GM12874 (cell line): ENCODE results near the gene ARMC2.

ENCODE experiments used
- TF ChIP-seq, protein P1 (sequence below): IDR thresholded peaks from 2 replicates; pipeline ENCODE4 v1.5.1; 2011; ENCODE audit warnings: low read depth, mild to moderate bottlenecking, control low read depth, low read length, moderate library complexity; ENCODE audit not compliant: insufficient read depth

ARMC2 gene

DNA sequence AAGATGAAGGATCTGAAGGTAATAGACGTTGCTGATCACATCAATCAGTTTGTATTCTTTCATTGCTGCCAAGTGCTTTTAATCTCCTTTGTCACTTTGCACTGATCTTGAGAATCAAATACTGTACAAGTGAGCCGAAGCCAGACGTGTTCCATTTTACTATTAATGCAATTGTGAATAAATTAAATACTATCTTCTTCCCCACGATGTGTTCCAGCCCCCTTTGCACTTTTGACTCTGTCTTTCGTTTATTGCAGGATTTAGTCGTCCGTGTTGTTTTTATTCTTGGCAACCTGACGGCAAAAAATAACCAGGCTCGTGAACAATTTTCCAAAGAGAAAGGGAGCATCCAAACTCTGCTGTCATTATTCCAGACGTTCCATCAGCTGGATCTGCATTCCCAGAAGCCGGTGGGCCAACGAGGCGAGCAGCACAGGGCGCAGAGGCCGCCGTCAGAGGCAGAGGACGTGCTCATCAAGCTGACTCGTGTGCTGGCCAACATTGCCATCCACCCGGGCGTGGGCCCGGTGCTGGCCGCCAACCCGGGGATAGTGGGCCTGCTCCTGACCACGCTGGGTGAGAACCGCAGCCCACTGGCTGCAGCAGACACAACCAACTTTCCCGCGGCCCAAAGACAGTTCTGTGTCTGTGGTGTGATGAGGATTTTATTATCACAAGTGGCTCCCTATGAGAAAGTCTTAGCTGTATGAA, 104.7 kb downstream of the ARMC2 start:
- TF ChIP-seq, protein P1, sequence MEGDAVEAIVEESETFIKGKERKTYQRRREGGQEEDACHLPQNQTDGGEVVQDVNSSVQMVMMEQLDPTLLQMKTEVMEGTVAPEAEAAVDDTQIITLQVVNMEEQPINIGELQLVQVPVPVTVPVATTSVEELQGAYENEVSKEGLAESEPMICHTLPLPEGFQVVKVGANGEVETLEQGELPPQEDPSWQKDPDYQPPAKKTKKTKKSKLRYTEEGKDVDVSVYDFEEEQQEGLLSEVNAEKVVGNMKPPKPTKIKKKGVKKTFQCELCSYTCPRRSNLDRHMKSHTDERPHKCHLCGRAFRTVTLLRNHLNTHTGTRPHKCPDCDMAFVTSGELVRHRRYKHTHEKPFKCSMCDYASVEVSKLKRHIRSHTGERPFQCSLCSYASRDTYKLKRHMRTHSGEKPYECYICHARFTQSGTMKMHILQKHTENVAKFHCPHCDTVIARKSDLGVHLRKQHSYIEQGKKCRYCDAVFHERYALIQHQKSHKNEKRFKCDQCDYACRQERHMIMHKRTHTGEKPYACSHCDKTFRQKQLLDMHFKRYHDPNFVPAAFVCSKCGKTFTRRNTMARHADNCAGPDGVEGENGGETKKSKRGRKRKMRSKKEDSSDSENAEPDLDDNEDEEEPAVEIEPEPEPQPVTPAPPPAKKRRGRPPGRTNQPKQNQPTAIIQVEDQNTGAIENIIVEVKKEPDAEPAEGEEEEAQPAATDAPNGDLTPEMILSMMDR: no peak

DNA sequence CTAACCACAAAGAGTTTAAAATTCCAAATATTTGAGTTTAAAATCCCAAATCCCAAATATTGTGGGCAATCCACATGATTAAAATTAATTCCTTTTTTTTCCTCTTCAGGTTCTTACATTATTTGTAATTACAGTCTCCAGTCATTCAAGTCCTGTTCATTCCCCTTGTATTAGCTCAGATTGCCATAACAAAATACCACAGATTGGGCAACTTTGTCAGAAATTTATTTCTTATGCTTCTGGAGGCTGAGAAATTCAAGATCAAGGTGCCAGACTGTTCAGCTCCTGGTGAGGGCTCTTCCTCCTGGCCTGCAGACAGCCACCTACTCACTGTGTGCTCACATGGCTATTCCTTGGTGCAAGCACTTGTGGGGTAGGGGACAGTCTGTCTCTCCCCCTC, 105.5 kb downstream of the ARMC2 start:
- TF ChIP-seq, protein P1: no peak

DNA sequence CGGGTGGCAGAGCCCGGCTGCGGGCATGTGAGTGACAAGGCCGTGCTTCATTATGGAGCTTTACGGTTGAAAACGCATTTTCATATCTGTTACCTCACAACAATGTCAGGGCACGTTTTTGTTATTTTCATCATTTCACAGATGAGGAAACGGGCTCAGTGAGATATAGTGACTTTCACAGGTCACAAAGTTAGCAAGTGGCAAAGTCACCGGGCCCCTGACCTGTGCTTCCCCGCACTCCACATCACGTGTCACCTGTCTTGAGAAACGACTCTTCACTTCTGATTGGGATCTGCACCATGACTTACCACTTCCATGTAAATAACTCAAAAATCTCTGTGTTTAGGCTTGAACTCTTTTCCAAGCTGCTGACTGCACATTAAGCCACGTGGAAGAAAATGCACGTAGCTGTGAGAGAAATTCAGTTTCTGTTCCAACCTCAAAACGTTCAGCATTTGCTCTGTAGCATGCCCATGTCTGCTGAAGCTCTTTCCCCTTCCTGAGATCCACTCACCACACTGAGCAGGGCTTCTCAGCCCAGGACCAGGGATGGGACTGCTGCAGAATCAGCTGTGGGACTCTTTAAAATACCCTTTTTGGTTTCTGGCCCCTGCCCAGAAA, 107.2 kb downstream of the ARMC2 start:
- TF ChIP-seq, protein P1: no peak

DNA sequence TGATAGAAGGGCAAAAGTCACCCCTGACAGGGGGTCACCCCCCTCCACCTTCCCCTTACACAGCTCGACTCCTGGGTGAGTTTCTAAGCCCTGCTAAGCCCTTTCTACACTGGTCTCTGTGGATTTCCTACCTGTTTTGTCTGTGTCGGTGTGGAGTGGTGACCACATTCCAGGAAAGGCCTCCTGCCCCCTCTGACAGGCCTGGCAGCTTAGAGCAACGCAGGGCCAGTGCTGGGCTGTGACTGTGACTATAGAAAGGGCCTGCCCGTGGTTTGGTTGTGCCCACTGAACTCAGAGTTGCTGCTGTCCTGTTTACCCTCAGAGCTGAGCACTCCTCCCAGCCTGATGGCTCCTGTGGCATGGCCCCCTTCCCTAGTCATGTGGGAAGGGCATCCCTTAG, 109.0 kb downstream of the ARMC2 start:
- TF ChIP-seq, protein P1: no peak

DNA sequence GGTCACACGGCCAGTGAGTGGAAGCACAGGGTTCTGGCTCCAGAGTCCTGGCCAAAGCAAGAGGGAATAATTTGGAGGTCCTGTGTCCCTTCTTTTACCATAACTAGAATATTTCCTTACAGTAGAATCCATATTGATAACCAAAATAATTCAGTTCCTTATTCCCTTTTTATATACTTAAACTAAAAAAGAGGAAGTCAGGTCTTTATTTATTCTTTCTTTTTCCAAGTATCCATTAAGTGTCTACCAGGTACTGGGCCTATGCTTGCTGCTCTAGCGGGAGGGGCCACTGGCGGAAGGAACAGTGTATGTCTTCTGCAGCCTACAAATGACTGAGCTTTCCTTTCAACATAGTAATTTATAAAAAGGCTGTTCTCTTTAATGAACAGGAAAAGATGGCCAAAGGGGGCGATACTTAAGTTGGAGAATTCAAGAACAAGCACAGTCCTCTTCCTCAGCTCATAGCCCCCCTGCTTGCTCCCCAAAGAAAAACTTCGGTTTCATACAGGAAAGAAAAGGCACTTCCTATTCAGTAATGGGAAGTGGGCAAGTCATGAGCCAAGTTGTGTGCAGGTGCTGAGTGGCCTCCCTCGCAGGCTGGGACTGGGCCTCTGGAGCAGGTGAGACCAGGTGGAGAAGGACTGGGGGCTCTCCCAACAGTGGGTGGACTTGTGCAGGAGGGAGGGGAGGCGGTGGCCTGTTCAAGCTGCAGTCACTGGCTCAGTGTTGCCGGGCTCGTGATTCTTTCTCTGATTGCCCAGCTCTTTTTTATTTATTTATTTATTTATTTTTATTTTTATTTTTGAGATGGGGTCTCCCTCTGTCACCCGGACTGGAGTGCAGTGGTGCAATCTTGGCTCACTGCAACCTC, 110.9 kb downstream of the ARMC2 start:
- TF ChIP-seq, protein P1: no peak

DNA sequence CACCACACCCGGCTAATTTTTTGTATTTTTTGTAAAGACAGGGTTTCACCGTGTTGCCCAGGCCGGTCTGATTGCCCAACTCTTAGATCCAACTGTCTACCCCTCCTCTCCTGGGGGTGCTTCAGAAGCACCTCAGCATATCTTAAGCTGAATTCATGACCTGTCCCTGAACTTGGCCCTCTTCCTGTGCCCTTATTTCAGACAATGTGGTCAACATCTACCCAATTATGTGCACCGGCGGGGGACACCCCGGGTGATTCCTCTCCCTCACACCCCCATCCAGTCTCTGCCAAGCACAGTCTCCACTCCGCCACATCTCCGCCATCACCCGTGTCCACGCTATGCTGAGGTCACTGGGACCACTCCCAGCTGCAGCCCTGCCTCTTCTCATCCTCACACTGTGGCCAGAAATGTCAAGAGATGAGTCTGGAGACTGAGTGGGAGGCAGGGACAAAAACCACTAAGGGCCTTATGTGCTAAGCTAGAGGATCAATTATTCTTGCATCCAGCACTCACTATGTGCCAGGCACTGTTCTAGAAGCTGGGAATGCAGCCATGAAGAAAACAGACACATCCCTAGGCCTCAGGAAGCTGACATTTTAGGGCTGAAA, 111.9 kb downstream of the ARMC2 start:
- TF ChIP-seq, protein P1: no peak

DNA sequence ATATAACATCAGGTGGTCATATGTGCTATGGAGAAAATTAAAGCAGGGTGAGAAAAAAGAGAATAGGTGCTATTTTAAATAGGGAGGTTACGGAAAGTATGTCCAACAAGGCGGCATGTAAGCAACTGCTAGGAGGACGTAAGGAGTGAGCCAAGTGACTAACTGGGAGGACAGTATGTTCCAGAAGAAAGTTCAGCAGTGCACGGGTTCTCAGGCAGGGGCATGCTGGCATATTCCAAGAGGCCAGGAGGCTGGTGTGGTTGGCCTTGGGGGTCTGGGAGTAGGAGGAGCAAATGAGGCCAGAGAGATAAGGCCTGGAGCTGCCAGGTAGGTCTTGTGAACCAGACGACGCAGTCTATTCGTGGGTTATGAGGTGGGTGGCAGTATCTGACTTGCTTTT, 112.4 kb downstream of the ARMC2 start:
- TF ChIP-seq, protein P1: no peak
